Calu3 (cell line): ENCODE results near the gene MSL2. TPM values are rescaled to one million over a fixed set of nuclear protein-coding genes. Genes with fewer than 3 reads are reported as not detected.
"Not testable (repeated sequence)": the region's sequence is repeated elsewhere in the genome, so short reads cannot be mapped to it uniquely, and the experiment has no call there.

Source experiments
- BruUV-seq: library from RNA; stranded (reverse); fragments of 400-500 nt; replicated peaks from 2 replicates; lab custom pipeline; 2021; lab: Mats Ljungman, UMichigan
- CTCF ChIA-PET: fragments of 300-600 bp; sonication (Branson Sonifier 250); formaldehyde crosslinking; loops from one replicate; lab custom pipeline; 2022; ENCODE audit warnings: antibody characterized with exemption; lab: Charles Lee
- DNase-seq: peaks from one replicate; pipeline ENCODE4 v3.0.0; 2022
- H3K27ac Mint-ChIP-seq: one replicate; pipeline ENCODE4 v1.8.0; 2022; ENCODE audit warnings: mixed read lengths; ENCODE audit not compliant: unreplicated experiment
- H3K27me3 Mint-ChIP-seq: one replicate; pipeline ENCODE4 v1.8.0; 2022; ENCODE audit warnings: mixed read lengths; ENCODE audit not compliant: unreplicated experiment
- H3K36me3 Mint-ChIP-seq: one replicate; pipeline ENCODE4 v1.8.0; 2022; ENCODE audit warnings: mild to moderate bottlenecking, moderate library complexity, mixed read lengths; ENCODE audit not compliant: insufficient read depth, unreplicated experiment
- H3K4me1 Mint-ChIP-seq: one replicate; pipeline ENCODE4 v1.8.0; 2022; ENCODE audit warnings: mild to moderate bottlenecking, low read depth, mixed read lengths; ENCODE audit not compliant: unreplicated experiment
- H3K4me3 Mint-ChIP-seq: one replicate; pipeline ENCODE4 v1.8.0; 2022; ENCODE audit warnings: mild to moderate bottlenecking, low read depth, moderate library complexity, mixed read lengths; ENCODE audit not compliant: unreplicated experiment
- H3K9me3 Mint-ChIP-seq: one replicate; pipeline ENCODE4 v1.8.0; 2022; ENCODE audit warnings: low read depth, mixed read lengths; ENCODE audit not compliant: unreplicated experiment
- CTCF ChIP-seq: fragments of 200-600 bp; IDR thresholded peaks from one replicate; pipeline ENCODE4 v1.8.0; 2022; ENCODE audit warnings: antibody characterized with exemption; ENCODE audit not compliant: unreplicated experiment
- intact Hi-C: fragments of 100-400 bp; cut with micrococcal nuclease; formaldehyde crosslinking; loops from one replicate; pipeline ENCODE4 v1.10.0; 2022; ENCODE audit not compliant: unreplicated experiment
- total RNA-seq: library from RNA; stranded (reverse); gene quantifications from 2 replicates; pipeline ENCODE4 v1.2.3, GENCODE V29; 2022

The MSL2 gene
- total RNA-seq, 1 experiment from 2014 or later, result 63.9 TPM

GRCh38 chr3:136194409-136195257 lies 1.5 kb downstream of the MSL2 start:
- intact Hi-C loops, result loop anchor here (2.0 to 10.0 kb wide), 3 partner anchors 48 to 558 kb away; partner anchors contain the start of gene STAG1
- CTCF ChIA-PET, result interaction anchor here (0.7 to 1.1 kb wide), 2 partner anchors 13 to 80 kb away, joined by 3 to 5 read pairs; no protein-coding TSS in a partner anchor
- BruUV-seq, result no TSS peak
- H3K4me3 Mint-ChIP-seq, result peak overlapping the region; percentile 78
- H3K27me3 Mint-ChIP-seq, result no peaks in the 10 kb centered on the region
- peaks cover 27% of the 10 kb centered on the region for H3K4me1 Mint-ChIP-seq
- no peak for DNase-seq
- peak overlapping the region; percentile 91 for H3K27ac Mint-ChIP-seq
- no peaks in the 10 kb centered on the region for H3K9me3 Mint-ChIP-seq
- H3K36me3 Mint-ChIP-seq, result peaks cover 73% of the 10 kb centered on the region
- no peak for TF ChIP-seq CTCF

DNA sequence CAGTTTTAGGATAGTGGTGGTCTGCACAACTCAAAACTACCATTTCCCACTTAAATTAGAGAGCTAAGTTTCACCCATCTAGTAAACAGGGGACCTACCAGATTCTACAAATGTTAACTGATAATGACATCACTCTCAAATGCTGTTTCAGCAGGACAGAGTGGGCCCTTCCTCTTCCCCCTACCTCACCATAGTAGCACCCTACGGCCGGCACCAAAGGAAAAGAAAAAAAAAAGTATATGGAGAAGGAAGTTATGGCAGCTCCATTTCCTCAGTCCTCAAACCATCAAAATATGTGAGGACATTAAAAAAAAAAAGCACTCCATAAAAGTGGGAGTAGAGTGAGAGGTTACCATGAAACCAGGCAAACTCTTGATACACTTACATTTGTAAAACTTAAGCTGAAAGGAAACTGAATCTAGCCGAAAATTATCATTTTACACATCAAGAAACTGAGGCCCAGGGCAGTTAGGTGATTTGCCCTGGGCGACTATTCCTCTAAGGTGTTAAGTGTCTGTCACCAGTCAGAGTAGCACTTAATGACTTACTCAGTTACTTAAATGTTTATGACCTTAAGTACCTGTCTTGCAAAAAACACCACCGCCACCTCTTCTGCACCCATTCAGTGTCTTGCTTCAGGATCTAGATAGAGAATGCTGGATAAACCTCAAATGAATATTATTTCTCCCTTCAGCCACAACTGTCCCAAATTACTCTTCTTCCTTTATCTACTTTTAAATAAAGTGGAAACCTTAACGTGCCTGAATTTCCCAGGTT lies 2.7 kb downstream of the MSL2 start:
- Mint-ChIP-seq H3K36me3 (peaks cover 84% of the 10 kb centered on the region), H3K27ac (peak overlapping the region; percentile 91), H3K9me3 (no peaks in the 10 kb centered on the region), H3K27me3 (no peaks in the 10 kb centered on the region), H3K4me3 (peak overlapping the region; percentile 78), H3K4me1 (peaks cover 37% of the 10 kb centered on the region)
- BruUV-seq, result no TSS peak
- DNase-seq, result no peak
- TF ChIP-seq CTCF, result no peak
- CTCF ChIA-PET, result interaction anchor here (0.8 to 1.1 kb wide), 3 partner anchors 12 to 58 kb away, joined by 3 to 5 read pairs (median 3); no protein-coding TSS in a partner anchor
- intact Hi-C loops, result loop anchor here (2.0 to 10.0 kb wide), 3 partner anchors 47 to 189 kb away; no protein-coding TSS in a partner anchor

GRCh38 chr3:136192831-136193230 lies 3.3 kb downstream of the MSL2 start:
- Mint-ChIP-seq H3K27ac (peak overlapping the region; percentile 91), H3K4me1 (peaks cover 38% of the 10 kb centered on the region), H3K9me3 (no peaks in the 10 kb centered on the region), H3K27me3 (no peaks in the 10 kb centered on the region), H3K4me3 (peak overlapping the region; percentile 78), H3K36me3 (peaks cover 89% of the 10 kb centered on the region)
- no peak for TF ChIP-seq CTCF
- no peak for DNase-seq
- intact Hi-C loops, result loop anchor here (2.0 to 10.0 kb wide), 2 partner anchors 118 to 188 kb away; no protein-coding TSS in a partner anchor
- CTCF ChIA-PET, result interaction anchor here (0.5 to 1.1 kb wide), 3 partner anchors 13 to 58 kb away, joined by 3 read pairs; no protein-coding TSS in a partner anchor
- no TSS peak for BruUV-seq

- CTCF ChIA-PET, result interaction anchor here (0.5 kb wide), 1 partner anchor 38 kb away, joined by 3 read pairs; no protein-coding TSS in a partner anchor
- not testable (repeated sequence) for H3K27me3 Mint-ChIP-seq, BruUV-seq, H3K9me3 Mint-ChIP-seq
- peak; percentile 37 for DNase-seq
- Mint-ChIP-seq H3K4me3 (peak overlapping the region; percentile 78), H3K27ac (peak overlapping the region; percentile 57), H3K36me3 (peaks cover 86% of the 10 kb centered on the region), H3K4me1 (peaks cover 38% of the 10 kb centered on the region)
- intact Hi-C loops, result loop anchor here (2.0 to 10.0 kb wide), 2 partner anchors 117 to 187 kb away; no protein-coding TSS in a partner anchor
Observed at GRCh38 chr3:136192195-136192594, 3.9 kb downstream of the MSL2 start.
